AG04449 (cell line): ENCODE measurements around the gene VSNL1.

Experiments used
- CTCF ChIA-PET: fragments of 350-600 bp; formaldehyde crosslinking; extraction: SDS; loops from one replicate; lab custom pipeline; 2021; ENCODE audit warnings: antibody characterized with exemption; lab: Yijun Ruan, JAX
- POLR2A ChIA-PET: fragments of 400-600, 350-600 bp; formaldehyde crosslinking; extraction: SDS; loops from one replicate; lab custom pipeline; 2020; ENCODE audit warnings: antibody characterized with exemption, inconsistent platforms; lab: Yijun Ruan, JAX
- DNase-seq: peaks from one replicate; pipeline ENCODE4 v3.0.0-alpha.2; 2010; ENCODE audit warnings: low read depth, low spot score
- H3K4me3 ChIP-seq: 2 replicates; pipeline ENCODE4 v1.5.1; 2011; ENCODE audit warnings: low read depth, mild to moderate bottlenecking, control low read depth, low read length
- CTCF ChIP-seq: IDR thresholded peaks from one replicate; pipeline ENCODE4 v1.5.1; 2011; ENCODE audit warnings: mild to moderate bottlenecking, moderate library complexity, low read length, control low read depth, inconsistent platforms; ENCODE audit not compliant: insufficient read depth; ENCODE audit errors: missing control alignments

VSNL1 gene

GRCh38 chr2:17540813-17541530 lies 476 bp downstream of the VSNL1 start:
- DNase-seq = no peak
- ChIA-PET POLR2A (no interaction called here), CTCF (interaction anchor here (1.4 to 1.7 kb wide), 2 partner anchors 17 to 130 kb away, joined by 3 to 4 read pairs; no protein-coding TSS in a partner anchor)
- no peak for TF ChIP-seq CTCF
- peak overlapping the region; percentile 56 for H3K4me3 ChIP-seq

- peak overlapping the region; percentile 56 for H3K4me3 ChIP-seq
- no peak for TF ChIP-seq CTCF
- ChIA-PET POLR2A (no interaction called here), CTCF (interaction anchor here (1.4 kb wide), 1 partner anchor 130 kb away, joined by 4 read pairs; no protein-coding TSS in a partner anchor)
- no peak for DNase-seq
These were observed 1.0 kb downstream of the VSNL1 start for GRCh38 chr2:17541531-17541950.

GRCh38 chr2:17542471-17542870 lies 2.0 kb downstream of the VSNL1 start:
- no peak for TF ChIP-seq CTCF
- no peak for DNase-seq
- H3K4me3 ChIP-seq = no peak overlapping the region
- ChIA-PET CTCF (no interaction called here), POLR2A (no interaction called here)

- ChIA-PET POLR2A (no interaction called here), CTCF (interaction anchor here (1.0 to 1.6 kb wide), 3 partner anchors 15 to 103 kb away, joined by 3 to 5 read pairs (median 4); no protein-coding TSS in a partner anchor)
- TF ChIP-seq CTCF = no peak
- no peak for DNase-seq
- H3K4me3 ChIP-seq = no peak overlapping the region
These were observed 2.7 kb downstream of the VSNL1 start for GRCh38 chr2:17543131-17543660.

GRCh38 chr2:17543848-17544247 lies 3.4 kb downstream of the VSNL1 start:
- TF ChIP-seq CTCF = no peak
- H3K4me3 ChIP-seq = no peak overlapping the region
- no peak for DNase-seq
- POLR2A ChIA-PET = interaction anchor here (0.9 kb wide), 1 partner anchor 241 kb away, joined by 3 read pairs; no protein-coding TSS in a partner anchor
- CTCF ChIA-PET = interaction anchor here (1.0 to 1.6 kb wide), 4 partner anchors 14 to 102 kb away, joined by 3 to 5 read pairs (median 4); no protein-coding TSS in a partner anchor

GRCh38 chr2:17544256-17544655 lies 3.8 kb downstream of the VSNL1 start:
- DNase-seq = no peak

More at GRCh38 chr2:17544256-17544655, 3.8 kb downstream of the VSNL1 start:
- CTCF ChIA-PET = interaction anchor here (1.0 to 1.6 kb wide), 4 partner anchors 14 to 102 kb away, joined by 3 to 5 read pairs (median 4); no protein-coding TSS in a partner anchor
- no peak for TF ChIP-seq CTCF
- no peak overlapping the region for H3K4me3 ChIP-seq
- POLR2A ChIA-PET = interaction anchor here (0.9 kb wide), 1 partner anchor 241 kb away, joined by 3 read pairs; no protein-coding TSS in a partner anchor
